Hippocampal formation (tissue), 2 donors: ENCODE data around the gene ALG12.

Experiments used
- DNase-seq, 2 donors: peaks; one replicate each; lab custom pipeline; 2025; lab: John Stamatoyannopoulos, UW

Gene ALG12

DNA sequence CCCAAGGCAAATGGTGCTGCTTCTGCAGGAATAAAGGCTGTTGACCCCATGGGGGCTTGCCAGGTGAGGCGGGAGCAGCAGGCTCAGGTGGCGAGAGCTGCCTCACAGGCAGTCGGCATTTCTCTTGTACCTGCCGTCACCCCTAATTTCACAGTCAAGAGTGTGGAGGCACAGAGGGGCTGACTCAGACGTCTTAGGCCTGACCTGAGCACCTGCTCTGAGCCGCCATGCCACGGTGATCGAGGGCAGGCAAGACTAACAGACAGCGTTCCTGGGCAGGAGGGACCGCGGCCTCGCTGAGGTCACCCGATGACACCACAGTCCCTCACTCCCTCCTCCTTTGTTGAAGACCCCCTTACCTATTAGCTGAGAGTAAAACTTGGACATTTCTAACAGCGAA is 5.2 kb downstream of the ALG12 start:
- no peak for DNase-seq

GRCh38 chr22:49911881-49912625 is 6.2 kb downstream of the ALG12 start:
- no peak for DNase-seq

DNA sequence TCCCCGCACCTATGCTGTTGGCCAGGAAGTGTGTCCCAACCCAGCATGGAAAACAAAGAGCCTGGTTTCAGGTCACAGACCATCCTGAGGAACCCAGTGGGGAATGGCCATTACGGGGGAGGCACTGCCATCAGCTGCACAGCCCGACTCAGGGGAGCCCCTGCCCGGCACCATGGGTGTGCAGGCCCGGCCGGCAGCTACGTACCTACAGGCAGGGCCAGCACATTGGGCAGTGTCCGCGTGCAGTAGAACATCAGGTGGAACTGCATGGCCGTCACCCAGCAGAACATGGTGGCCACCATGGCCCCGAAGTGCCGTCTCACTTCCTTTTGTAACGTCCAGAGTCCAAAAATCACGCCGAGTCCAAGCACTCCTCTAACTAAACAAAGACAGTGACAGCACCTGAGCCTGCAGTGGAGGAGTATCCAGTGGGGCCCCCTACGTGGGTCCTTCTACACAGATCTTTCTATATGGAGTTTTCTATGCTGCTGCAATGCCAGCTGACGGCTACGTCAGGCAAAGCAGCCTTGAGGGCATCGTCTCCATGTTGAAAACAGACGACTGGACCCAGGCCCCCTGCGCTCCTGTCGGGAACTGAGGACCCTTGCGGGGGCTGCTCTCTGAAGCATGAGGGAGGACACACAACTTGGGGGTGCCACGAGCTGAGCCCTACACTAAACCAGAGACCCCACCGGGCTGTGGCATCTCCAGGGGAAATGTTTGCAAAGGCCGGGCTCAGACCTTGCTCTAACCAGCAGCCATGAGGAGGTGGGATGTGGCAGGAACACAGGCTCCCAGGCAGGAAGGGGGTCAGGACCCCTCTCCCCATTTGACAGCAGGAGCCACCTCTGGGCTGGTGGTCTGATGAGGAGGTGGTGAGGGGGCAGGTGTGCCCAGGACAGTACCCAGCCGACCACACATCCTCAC is 7.7 kb downstream of the ALG12 start:
- DNase-seq = no peak

DNA sequence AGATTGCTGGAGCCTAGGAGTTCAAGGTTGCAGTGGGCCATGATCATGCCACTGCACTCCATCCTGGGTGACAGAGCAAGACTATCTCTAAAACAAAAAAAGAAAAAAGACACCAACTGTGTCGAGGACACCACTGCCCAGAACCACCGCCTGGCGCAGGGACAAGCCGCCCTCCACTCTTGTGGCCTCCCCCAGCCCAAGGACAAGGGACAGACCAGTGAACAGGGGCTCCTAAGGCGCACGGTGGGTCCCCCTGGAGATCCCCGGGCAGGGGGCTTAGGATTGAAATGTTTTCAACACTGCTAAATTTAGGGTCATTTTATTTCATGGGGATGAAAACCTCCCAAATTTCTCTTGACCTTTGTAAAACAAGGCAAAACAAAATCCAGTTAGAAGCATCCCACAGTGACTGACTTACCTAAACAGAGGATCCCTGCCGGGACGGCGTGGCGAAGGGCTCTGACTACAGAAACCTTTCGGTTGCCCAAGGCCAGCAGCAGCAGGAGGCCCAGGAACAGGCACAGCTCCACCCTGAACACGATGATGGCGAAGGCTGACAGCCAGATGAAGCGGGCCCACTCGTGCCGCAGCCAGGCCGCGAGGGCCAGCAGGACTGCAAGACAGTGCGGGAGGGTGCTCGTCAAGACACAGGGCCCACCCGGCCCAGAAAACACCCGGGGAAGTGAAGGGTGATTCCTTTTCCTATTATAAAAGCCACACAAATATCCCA is 8.6 kb downstream of the ALG12 start:
- DNase-seq = no peak

DNA sequence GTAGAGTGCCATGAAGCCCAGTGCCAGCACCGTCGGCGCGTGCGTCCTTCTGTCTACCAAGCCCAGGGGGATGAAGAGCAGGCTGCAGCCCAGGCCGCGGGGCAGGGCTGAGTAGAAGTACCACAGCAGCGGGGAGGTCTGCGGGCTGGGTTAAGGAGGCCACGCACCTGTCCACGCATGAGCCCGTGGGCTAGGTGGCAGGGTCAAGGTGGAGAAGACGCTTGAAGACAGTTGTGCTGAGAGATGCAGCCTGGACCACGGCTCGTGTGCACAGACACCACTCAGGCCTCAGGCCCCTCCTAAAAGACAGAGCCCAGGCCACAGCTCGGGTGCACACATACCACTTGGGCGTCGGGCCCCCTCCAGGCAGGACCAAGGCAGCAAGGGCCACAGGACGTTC is 10.4 kb downstream of the ALG12 start:
- DNase-seq = no peak

DNA sequence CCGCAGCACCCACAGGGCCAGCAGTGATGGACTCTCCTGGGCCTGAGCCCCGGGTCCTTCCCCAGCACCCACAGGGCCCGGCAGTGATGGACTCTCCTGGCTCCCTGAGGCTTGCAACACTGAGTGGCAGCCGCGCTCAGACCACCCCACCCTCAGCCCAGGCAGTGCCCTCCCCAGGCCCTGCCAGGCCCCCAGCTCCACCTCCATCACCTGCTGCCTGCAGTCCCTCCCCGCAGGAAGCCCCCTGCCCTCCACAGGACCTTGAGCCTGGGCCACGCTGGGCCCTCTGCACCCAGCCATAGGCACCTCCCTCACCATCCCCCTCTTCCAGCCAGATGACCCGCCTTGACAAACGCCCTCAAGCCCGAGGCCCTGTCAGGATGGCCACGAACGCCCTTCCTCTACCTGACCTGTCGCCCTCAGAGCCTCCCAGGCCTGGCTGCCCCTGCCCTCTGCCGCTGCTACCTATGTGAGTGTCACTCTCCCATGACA is 11.4 kb downstream of the ALG12 start:
- DNase-seq = no peak

DNA sequence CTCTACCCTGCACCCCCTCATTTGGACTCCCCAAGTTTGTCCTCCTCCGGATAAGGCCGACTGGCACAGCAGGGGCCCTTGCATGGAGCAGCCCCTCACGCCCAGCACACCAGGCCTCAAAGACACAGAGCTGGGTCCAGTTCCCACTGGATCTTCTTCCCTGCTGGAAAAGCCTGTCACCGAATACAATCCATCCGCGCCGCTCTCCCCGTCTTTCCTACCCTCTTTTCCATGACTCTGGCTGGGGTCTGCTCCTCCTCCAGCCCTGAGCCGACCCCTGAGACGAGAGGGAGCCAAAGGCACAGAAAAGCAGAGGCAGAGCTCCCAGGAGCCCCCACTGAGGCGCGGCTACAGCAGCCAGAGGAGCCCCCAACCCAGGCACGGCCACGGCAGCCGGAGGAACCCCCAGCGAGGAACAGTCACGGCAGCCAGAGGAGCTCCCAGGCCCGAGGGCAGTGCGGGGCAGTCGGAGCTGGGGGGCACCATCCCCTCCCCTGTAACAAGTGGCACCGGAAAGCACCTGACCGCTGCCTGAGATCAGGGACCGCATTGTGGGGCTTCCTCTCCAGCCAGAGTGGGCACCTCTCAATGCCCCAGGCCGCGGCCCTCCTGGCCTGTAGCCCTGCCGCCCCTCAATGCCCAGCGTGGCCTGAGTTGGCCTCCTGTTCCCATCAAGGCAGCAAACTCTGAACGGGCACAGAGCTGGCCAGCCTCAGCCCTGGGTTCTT is 12.0 kb downstream of the ALG12 start:
- no peak for DNase-seq

DNA sequence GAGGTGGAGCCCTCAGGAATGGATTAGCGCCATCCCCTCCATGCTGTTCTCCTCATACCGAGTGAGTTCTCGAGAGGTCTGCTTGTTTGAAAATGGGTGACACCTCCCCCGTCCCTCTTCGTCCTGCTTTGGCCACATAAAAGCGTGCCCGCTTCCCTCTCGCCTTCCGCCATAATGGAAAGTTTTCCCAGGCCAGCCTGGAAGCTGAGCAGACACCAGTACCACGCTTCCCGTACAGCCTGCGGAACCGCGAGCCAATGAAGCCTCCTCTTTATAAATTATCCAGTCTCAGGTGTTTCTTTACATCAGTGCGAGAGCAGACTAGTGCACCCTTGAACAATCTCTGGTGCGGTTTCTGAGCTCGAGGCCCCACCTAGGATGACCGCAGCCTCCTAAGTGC is 12.8 kb downstream of the ALG12 start:
- DNase-seq = no peak

DNA sequence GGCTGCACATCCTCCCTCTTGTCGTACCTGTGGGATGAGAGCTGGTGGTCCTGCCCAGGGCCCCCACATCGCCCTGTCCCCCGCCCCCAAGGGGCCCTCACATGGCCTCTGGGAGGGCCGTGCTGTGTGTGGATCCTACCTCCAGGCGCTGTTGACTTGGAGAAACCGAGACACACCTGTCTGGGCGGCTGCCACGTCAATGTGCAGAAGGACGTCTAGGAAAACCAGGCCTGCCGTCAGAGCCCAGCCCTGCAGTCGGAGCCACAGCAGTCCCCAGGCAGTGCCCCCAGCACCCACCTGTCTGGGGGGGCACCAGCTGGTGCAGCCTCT is 14.2 kb downstream of the ALG12 start:
- DNase-seq = no peak

GRCh38 chr22:49903322-49904039 is 14.8 kb downstream of the ALG12 start:
- no peak for DNase-seq

DNA sequence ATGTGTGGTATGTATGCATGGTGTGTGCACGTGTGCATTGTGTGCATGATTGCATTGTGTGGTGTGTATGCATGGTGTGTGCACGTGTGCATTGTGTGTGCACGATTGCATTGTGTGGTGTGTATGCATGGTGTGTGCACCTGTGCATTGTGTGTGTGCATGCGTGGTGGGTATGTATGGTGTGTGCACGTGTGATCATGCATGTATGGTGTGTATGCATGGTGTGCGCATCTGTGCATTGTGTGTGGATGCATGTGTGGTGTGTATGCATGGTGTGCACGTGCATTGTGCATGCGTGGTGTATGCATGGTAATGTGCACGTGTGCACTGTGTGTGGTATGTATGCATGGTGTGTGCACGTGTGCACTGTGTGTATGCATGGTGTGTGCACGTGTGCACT is 16.8 kb downstream of the ALG12 start:
- no peak for DNase-seq

- DNase-seq = no peak
These were observed 17.6 kb downstream of the ALG12 start for GRCh38 chr22:49900441-49901230.

DNA sequence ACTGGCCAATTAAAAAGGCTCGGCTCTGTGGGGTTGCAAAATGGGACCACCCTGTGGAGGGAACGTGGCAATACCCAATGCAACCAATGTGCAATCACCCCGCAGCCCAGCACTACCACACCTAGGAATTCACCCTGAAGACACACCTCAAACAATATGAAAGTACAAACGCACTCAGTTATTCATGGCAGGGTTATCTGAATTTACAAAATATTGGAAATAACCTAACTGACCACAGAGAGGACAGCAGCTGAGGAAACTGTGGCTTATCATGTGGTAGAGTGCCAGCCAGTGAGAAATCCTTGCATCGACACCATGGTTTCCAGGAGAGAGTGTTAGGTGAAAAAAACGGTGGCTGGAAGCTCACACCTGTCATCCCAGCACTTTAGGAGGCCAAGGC is 18.7 kb downstream of the ALG12 start:
- no peak for DNase-seq

- DNase-seq = no peak
These were observed 21.1 kb downstream of the ALG12 start for GRCh38 chr22:49897015-49897684.

DNA sequence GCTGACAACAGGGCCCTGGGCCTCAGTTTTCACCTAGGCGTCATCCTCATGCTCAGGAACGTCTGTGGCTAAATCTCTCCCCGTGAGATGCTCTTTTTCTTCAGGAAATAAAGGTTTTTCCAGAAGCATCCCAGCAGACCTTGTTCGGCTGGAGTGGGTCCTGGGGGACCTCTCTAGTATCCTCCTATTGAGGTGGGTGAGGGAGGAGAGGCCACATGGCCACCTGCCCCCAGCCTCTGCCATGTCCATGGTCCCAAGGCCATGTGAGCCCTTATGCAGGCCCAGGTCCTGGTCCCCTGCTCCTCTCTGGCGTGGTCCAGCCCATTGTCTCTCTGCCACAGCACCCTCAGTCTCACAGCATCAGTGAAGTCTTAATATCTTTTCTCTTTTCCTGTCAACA is 22.0 kb downstream of the ALG12 start:
- no peak for DNase-seq

DNA sequence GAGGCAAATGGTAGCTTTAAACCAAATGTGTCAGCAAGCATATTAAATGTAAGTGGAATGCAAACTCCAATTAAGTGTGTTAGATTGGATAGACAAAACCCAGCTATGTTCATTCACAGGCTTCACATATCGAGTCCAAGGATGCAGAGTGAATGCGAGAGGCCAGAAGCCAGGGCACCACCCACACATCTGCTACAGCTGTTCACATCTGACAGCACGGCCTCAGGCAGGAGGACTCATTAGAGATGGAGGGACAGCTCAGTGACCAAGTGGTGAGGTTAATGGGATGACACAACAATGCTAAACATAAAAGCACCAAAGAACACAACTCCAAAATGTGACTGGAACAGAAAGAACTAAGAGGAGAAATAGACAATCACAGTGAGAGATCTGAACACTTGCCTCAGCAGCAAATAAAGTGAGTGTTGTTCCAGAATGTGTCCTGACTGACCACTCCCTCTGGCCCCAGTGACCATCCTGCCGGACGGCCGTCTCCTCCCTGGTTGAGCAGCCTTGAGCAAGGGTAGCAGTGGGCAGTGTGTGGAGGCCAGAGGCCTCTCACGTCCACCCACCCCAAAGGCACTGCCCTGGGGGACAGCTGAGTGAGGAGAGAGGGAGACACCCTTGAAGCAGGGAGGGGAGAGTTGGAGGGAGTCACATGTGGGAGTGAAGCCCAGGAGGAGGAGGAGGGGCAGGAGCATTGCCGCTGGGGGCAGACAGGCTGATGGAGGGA is 23.8 kb downstream of the ALG12 start:
- DNase-seq = no peak

DNA sequence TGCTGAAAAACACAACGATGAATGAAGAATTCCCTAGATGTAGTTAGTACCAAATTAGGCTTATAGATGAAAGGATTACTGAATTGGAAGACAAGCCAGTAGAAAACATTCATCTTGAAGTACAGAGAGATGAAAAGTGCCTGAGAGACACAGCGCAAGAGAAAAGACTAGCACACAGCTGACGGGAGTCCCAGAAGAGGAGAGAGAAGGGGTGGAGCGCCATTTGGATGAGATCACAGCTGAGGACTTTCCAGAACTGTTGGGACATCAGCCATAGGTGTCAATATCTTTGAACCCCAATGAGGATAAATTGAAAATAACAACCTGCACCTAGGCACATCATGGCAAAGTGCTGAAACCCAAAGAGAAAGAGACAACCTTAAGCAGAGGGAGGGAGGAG is 25.2 kb downstream of the ALG12 start:
- no peak for DNase-seq

- no peak for DNase-seq
These were observed 25.9 kb downstream of the ALG12 start for GRCh38 chr22:49892226-49892899.

DNA sequence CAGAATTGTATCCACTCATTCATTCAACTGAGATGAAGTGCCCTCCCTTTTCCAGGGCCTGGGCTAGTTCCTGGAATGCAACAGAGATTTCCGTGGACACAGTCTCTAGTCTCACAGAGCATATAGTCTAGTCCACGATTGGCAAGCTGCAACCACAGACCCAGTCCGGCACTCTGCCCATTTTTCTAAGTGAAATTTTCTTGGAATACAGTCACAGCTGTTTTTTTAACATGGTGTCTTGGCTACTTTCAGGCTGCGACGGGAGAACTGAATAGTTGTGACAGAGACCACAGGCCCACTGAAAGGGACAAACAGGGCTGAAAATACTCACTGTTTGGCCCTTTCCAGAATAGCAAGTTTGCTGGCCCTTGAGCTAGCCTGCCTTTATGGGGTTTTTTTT is 29.2 kb downstream of the ALG12 start:
- peak; percentile 20 to 32 for DNase-seq
